ENCODE results near the gene MPDZ.

Gene MPDZ

DNA sequence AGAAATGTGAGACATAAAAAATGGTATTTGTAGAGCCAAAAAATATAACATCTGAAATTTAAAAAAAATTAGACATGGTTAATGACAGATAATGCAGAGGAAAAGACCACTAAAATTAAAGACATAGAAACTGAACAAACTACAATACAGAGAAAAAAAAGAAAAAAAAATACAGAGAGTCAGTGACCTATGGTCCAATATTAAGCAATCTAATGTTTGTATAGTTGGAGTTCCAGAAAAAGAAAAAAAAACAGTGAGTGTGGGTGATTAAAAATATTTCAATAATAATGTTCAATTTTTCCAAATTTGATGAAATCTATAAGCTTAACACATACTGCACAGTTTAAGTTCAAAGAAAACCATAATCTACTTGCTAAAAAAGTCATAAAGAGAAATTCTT is 207.6 kb downstream of the MPDZ start:
- DNase-seq, result no peak

DNA sequence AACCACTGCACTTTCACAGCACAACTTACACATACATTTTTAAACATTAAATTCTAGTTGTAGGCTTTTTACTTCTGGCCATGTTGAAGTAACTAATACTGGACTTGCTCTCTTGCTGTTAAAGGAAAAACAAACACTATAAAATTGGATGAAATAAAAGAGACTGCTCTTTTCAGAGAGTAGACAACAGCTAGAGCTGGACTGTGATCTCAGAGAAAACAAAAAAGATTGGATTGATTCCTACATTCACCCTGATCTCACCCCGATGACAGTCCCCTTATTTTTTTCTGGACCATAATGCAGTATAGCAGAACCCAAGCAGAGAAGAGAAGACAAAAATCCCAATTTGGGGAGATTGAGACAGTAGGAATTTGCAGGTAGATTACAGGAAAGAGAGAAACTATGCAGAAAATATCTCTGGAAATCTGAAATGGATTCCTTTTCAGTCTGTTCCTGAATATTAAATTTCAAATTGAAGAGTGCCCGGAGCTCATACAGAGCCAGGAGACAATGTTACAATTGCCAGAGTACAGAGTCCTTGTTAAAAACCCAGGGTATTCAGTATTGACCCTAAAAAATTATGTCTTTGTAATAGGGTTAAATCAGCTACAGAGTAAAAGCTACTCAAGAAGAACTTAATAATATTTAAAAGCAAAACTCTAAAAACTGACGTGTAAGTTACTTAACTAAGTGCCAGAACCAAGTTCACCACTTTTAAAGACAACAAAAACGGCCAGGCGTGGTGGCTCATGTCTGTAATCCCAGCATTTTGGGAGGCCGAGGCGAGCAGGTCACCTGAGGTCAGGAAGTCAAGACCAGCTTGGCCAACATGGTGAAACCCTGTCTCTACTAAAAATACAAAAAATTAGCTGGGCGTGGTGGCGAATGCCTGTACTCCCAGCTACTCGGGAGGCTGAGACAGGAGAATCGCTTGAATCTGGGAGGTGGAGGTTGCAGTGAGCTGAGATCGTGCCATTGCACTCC is 208.6 kb downstream of the MPDZ start:
- DNase-seq, result no peak

DNA sequence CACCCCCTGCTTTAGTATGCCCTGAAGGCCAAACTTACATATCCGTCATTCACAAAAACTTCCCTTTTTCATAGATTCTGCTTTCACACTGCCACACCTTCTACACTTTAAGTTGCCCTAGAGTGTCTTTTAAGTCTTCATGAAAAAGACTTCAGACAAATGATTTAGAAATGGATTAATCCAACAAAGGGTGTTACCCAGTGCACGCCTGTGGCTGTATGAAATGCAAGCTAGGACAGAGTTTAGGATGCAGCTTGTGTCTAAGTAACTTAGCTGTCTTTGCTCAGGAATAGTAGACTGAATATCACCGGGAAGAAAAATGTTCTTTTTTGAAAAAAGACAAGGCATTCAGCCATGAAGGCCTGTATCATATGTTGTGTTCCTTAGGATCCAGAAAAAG is 210.0 kb downstream of the MPDZ start:
- no peak for DNase-seq

DNA sequence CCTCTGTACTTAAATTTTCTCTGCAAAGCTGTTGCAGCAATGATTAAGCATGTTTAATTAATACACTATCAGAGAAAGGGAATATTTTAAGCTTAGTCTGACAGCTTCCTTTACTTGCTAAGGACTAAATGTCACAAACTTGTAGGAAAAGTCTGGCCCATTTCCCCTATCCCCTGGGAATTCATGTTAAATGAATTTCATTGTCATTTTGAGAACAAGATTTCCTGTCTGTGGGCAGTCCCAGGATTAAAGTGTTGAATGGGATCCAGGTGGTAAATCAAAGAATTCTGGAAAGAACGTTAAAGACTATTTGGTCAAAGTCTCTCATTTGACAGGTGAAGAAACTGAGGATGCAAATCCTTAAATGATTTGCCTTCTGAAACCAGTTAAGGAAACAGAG is 214.8 kb downstream of the MPDZ start:
- no peak for DNase-seq

DNA sequence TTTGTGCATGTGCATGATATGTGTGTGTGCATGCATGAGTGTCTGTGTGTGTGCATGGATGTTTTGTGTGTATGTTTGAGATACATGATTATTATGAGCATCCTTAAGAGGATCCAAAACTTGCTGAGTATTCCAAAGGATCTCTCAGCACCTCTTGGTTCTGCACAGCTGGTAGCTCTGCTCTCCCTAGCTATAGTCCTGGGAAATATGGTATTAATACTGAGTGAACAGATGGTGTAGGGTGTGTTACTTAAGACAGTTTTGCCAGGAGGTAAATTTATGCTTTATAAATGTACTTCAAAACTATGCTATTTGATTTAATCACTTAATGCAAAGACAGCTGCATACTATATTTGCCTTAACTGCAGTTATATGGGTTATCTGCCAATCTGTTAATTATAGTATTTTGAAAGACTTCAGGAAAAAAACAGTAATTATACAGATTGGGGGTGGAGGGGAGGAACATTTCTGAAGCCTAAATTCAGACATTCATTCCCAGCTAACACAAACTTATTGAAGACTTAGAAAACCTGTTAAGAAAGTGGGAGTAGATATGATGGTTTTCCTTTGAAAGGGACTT is 215.5 kb downstream of the MPDZ start:
- no peak for DNase-seq

DNA sequence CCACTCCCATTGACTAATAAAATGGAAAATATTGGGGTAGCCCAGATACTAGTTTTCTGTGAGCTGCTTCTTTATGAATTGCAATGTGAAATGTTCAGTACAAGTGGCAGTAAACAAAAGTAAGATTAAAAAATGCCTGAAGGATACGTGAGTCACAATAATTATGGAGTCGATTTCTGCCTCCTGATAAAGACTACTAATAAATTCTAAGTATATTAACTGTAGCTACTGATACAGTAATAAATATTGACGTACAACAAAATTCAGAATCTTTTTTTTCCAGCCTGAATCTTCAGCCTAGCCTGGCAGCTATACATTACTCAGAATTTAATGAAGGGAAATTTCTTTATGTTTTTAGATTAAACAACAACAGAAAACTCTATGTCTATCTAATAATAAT is 218.1 kb downstream of the MPDZ start:
- DNase-seq, result no peak

All from NCI-H1436 treated with DMSO at 0.1 percent for 48 hours (cell line).